OCI-LY7 (cell line): Measurements from ENCODE around the gene HSD17B3.

Experiments
- CTCF ChIP-seq: fragments of 200-600 bp; sonication (generic); conservative IDR thresholded peaks from 2 replicates; pipeline ENCODE4 v1.5.1; 2014; ENCODE audit warnings: mild to moderate bottlenecking, antibody characterized with exemption, low read length, moderate library complexity, mixed read lengths
- EZH2phosphoT487 ChIP-seq: fragments of 200-600 bp; sonication (generic); IDR thresholded peaks from 2 replicates; pipeline ENCODE4 v1.6.1; 2018; ENCODE audit warnings: low read depth, borderline replicate concordance, mild to moderate bottlenecking, mixed run types, antibody characterized with exemption, low read length, moderate library complexity, mixed read lengths

GRCh38 chr9:96279932-96280331 lies 22.0 kb downstream of the HSD17B3 start:
- no peak for TF ChIP-seq CTCF
- TF ChIP-seq EZH2phosphoT487, result no peak
